Mucosa of stomach (tissue), 1 donor: Measurements from ENCODE around the gene TNNT1.

Experiments used
- H3K27me3 ChIP-seq: one replicate; pipeline ENCODE4 v1.7.0; 2013; ENCODE audit warnings: mild to moderate bottlenecking, low read length; ENCODE audit not compliant: control insufficient read depth, insufficient read depth
- H3K36me3 ChIP-seq: one replicate; pipeline ENCODE4 v1.7.0; 2013; ENCODE audit warnings: low read length; ENCODE audit not compliant: control insufficient read depth, insufficient read depth
- H3K4me1 ChIP-seq: one replicate; pipeline ENCODE4 v1.7.0; 2013; ENCODE audit warnings: mild to moderate bottlenecking, low read length; ENCODE audit not compliant: control insufficient read depth, insufficient read depth
- H3K4me3 ChIP-seq: one replicate; pipeline ENCODE4 v1.7.0; 2013; ENCODE audit warnings: low read length
- H3K9ac ChIP-seq: one replicate; pipeline ENCODE4 v1.7.0; 2013; ENCODE audit warnings: mild to moderate bottlenecking, low read length, moderate library complexity
- H3K9me3 ChIP-seq: one replicate; pipeline ENCODE4 v1.7.0; 2013; ENCODE audit warnings: mild to moderate bottlenecking, low read length, moderate library complexity; ENCODE audit not compliant: control insufficient read depth
- donor health status: Pancreatic carcinoma.

TNNT1 gene

GRCh38 chr19:55119053-55119452, 30.0 kb downstream of the TNNT1 start:
- Histone ChIP-seq H3K4me3 (no peak overlapping the region), H3K9ac (peak overlapping the region; percentile 67)

GRCh38 chr19:55118401-55118991, 30.5 kb downstream of the TNNT1 start:
- H3K4me1 ChIP-seq: peaks cover 36% of the 10 kb centered on the region
- H3K9ac ChIP-seq: peak overlapping the region; percentile 67
- no peaks in the 10 kb centered on the region for H3K9me3 ChIP-seq
- H3K27me3 ChIP-seq: no peaks in the 10 kb centered on the region
- H3K36me3 ChIP-seq: no peaks in the 10 kb centered on the region
- H3K4me3 ChIP-seq: peak overlapping the region; percentile 23

More at GRCh38 chr19:55119053-55119452, 30.0 kb downstream of the TNNT1 start:
- no peaks in the 10 kb centered on the region for H3K9me3 ChIP-seq
- H3K4me1 ChIP-seq: peaks cover 30% of the 10 kb centered on the region
- H3K36me3 ChIP-seq: no peaks in the 10 kb centered on the region
- H3K27me3 ChIP-seq: no peaks in the 10 kb centered on the region

GRCh38 chr19:55117663-55118391, 31.2 kb downstream of the TNNT1 start:
- Histone ChIP-seq H3K27me3 (no peaks in the 10 kb centered on the region), H3K36me3 (no peaks in the 10 kb centered on the region), H3K4me3 (peak overlapping the region; percentile 23), H3K4me1 (peaks cover 42% of the 10 kb centered on the region), H3K9me3 (no peaks in the 10 kb centered on the region), H3K9ac (peak overlapping the region; percentile 67)

- H3K4me1 ChIP-seq: peaks cover 45% of the 10 kb centered on the region
- no peaks in the 10 kb centered on the region for H3K36me3 ChIP-seq
- H3K9me3 ChIP-seq: no peaks in the 10 kb centered on the region
- H3K4me3 ChIP-seq: peak within 1 kb of the TSS; percentile 53
- peak within 1 kb of the TSS; percentile 71 for H3K9ac ChIP-seq
- no peaks in the 10 kb centered on the region for H3K27me3 ChIP-seq
Observed at GRCh38 chr19:55116859-55117662, 31.9 kb downstream of the TNNT1 start, which contains the start of gene PPP1R12C. Gene PPP1R12C (minus strand): TSS chr19:55117637. CDS start chr19:55117543, 94 bp downstream.

- H3K4me3 ChIP-seq: peak overlapping the region; percentile 53
- H3K9me3 ChIP-seq: no peaks in the 10 kb centered on the region
- peaks cover 45% of the 10 kb centered on the region for H3K4me1 ChIP-seq
- H3K9ac ChIP-seq: peak overlapping the region; percentile 71
- H3K27me3 ChIP-seq: no peaks in the 10 kb centered on the region
- no peaks in the 10 kb centered on the region for H3K36me3 ChIP-seq
Observed at GRCh38 chr19:55116232-55116858, 32.7 kb downstream of the TNNT1 start.

- Histone ChIP-seq H3K9ac (peak overlapping the region; percentile 71), H3K4me1 (peaks cover 45% of the 10 kb centered on the region), H3K4me3 (peak overlapping the region; percentile 53), H3K9me3 (no peaks in the 10 kb centered on the region), H3K36me3 (no peaks in the 10 kb centered on the region), H3K27me3 (no peaks in the 10 kb centered on the region)
Observed at GRCh38 chr19:55115446-55116065, 33.5 kb downstream of the TNNT1 start.

- no peaks in the 10 kb centered on the region for H3K36me3 ChIP-seq
- H3K9me3 ChIP-seq: no peaks in the 10 kb centered on the region
- H3K9ac ChIP-seq: peak overlapping the region; percentile 33
- H3K27me3 ChIP-seq: no peaks in the 10 kb centered on the region
- H3K4me1 ChIP-seq: peaks cover 45% of the 10 kb centered on the region
- no peak overlapping the region for H3K4me3 ChIP-seq
Observed at GRCh38 chr19:55114566-55115145, 34.4 kb downstream of the TNNT1 start.

- Histone ChIP-seq H3K4me3 (no peak overlapping the region), H3K9ac (peak overlapping the region; percentile 33), H3K27me3 (no peaks in the 10 kb centered on the region), H3K36me3 (no peaks in the 10 kb centered on the region), H3K9me3 (no peaks in the 10 kb centered on the region), H3K4me1 (peaks cover 43% of the 10 kb centered on the region)
Observed at GRCh38 chr19:55113570-55114039, 35.4 kb downstream of the TNNT1 start.

- no peaks in the 10 kb centered on the region for H3K9me3 ChIP-seq
- no peak overlapping the region for H3K4me3 ChIP-seq
- no peaks in the 10 kb centered on the region for H3K36me3 ChIP-seq
- H3K27me3 ChIP-seq: no peaks in the 10 kb centered on the region
- peaks cover 37% of the 10 kb centered on the region for H3K4me1 ChIP-seq
- peak overlapping the region; percentile 33 for H3K9ac ChIP-seq
Observed at GRCh38 chr19:55112777-55113569, 36.0 kb downstream of the TNNT1 start.

GRCh38 chr19:55112246-55112776, 36.7 kb downstream of the TNNT1 start:
- H3K27me3 ChIP-seq: no peaks in the 10 kb centered on the region
- peak overlapping the region; percentile 33 for H3K9ac ChIP-seq
- no peaks in the 10 kb centered on the region for H3K36me3 ChIP-seq
- H3K4me1 ChIP-seq: peaks cover 37% of the 10 kb centered on the region
- no peak overlapping the region for H3K4me3 ChIP-seq
- no peaks in the 10 kb centered on the region for H3K9me3 ChIP-seq
